Measurements from ENCODE around the gene IQCN.

The IQCN gene

DNA sequence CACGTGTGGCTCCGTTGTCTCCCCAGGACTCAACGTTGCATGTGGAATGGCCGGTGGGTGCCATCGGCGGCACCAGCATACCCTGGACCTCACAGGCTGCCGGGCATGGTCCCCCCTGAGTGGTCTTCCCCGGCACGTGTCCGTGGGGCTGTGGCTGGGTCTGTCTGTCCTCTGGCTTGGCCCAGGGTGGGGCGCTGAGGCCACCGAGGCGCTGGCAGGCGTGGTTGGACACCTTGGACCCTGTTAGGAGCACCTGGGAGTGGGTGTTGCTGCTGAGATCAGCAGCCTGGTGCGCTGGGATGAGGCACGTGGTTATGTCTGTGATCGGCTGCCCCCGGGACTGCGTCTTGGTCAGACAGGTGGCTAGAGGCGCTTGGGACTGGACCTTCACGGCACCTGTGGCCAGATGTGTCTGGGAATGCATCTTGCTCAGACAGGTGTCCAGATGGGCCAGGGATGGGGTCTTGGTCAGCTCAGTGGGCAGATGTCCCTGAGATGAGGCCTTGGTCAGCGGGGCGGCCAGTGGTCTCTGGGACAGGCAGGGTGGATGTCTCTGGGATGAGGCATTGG, 9.2 kb downstream of the IQCN start:
- no peak overlapping the region for H3K27ac ChIP-seq
- TF ChIP-seq, protein P1, sequence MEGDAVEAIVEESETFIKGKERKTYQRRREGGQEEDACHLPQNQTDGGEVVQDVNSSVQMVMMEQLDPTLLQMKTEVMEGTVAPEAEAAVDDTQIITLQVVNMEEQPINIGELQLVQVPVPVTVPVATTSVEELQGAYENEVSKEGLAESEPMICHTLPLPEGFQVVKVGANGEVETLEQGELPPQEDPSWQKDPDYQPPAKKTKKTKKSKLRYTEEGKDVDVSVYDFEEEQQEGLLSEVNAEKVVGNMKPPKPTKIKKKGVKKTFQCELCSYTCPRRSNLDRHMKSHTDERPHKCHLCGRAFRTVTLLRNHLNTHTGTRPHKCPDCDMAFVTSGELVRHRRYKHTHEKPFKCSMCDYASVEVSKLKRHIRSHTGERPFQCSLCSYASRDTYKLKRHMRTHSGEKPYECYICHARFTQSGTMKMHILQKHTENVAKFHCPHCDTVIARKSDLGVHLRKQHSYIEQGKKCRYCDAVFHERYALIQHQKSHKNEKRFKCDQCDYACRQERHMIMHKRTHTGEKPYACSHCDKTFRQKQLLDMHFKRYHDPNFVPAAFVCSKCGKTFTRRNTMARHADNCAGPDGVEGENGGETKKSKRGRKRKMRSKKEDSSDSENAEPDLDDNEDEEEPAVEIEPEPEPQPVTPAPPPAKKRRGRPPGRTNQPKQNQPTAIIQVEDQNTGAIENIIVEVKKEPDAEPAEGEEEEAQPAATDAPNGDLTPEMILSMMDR (conservative IDR thresholded peaks at IDR 0.05), result no peak

DNA sequence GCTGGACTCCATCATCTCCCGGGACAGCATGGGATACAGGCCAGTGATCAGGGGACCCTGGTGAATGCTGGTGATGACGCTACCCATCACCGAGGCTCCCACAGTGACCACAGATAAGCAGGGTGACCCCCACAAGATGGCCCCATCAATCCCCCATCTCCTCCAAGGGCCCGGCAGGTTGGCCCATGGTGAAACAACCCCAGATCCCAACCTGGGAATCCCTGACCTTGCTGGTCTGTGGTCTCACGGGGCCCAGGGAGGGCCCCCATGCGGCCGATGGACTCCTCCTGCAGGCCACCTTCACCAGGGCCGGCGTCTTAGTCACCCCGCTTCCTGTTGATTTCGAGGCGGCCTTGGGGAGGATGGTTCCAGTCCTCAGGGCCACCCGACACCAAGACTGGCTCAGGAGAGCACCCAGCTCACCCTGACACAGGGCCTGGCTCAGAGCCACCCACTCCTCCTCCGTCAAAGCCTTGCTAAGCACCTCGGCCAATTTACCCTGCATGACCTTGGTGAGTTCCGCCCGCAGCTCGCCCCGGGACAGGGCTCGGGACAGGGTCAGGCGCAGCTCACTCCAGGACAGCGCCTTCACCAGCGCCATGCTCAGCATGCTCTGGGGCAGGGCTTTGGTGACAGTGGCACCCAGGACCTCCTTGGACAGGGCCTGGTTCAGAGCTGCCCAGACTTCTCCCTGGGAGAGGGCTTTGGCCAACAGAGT, 10.0 kb downstream of the IQCN start:
- TF ChIP-seq, protein P1 (conservative IDR thresholded peaks at IDR 0.05), result no peak
- no peak overlapping the region for H3K27ac ChIP-seq

DNA sequence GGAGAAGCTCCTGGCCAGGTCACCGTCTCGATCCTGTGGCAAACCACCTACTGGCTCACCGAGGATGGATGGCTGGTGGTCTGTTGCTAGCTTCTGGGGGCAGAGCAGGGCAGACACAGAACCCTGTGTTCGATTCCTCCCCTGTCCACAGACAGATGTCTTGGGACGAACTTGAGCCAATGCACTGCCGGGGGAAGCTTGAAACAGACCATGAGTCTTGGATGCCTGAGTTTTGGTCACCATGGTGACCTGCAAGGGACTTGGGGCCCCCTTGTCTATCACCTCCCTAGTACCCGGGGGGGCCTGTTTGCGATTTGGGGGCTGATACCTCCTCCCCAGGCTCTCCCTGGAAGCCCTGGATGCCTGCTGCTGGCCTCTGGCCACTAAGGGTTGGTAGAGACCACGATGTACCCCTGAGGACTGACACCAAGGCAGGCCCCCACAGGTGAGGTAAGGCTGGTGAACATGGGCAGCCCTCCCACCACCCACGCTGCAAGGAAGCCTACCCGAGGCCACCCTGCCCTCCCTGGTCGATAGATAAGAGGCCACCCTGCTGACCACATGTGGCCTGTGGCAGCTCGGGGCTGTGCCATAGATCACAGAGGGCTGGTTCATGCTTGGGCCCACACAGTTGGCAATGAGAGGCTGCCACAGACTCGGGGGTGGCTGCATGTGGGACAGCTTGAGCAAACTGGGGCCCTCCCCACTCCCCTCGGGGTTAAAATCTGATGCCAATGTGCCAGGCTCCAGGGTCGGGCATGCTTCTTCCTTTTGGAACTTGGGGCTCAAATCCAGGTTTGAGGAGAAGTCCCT, 10.7 kb downstream of the IQCN start:
- TF ChIP-seq, protein P1 (conservative IDR thresholded peaks at IDR 0.05), result no peak
- no peak overlapping the region for H3K27ac ChIP-seq

DNA sequence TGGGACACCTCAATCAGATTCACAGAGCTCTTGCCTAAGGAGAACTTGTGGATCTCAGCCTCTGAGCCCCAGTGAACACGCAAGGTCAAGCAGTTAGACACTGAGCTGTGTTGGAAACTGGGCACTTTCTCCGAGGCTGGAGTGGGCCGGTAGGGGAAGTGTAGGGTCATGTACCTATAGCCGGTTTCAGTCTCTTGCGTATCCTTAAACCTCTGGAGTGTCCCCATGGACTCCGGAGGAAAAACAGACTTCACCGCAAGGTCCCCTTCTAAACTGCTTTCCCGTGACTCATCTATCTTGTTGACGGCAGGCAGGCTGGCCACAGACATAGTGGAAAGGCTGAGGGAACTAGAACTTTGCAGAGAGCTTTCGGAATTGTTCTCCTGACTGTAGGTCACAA, 11.3 kb downstream of the IQCN start:
- no peak overlapping the region for H3K27ac ChIP-seq
- TF ChIP-seq, protein P1 (conservative IDR thresholded peaks at IDR 0.05), result no peak

GRCh38 chr19:18262144-18262543, 12.1 kb downstream of the IQCN start:
- TF ChIP-seq, protein P1 (conservative IDR thresholded peaks at IDR 0.05), result no peak
- no peak overlapping the region for H3K27ac ChIP-seq

GRCh38 chr19:18261474-18261873, 12.8 kb downstream of the IQCN start:
- TF ChIP-seq, protein P1 (conservative IDR thresholded peaks at IDR 0.05), result no peak
- H3K27ac ChIP-seq, result no peak overlapping the region

DNA sequence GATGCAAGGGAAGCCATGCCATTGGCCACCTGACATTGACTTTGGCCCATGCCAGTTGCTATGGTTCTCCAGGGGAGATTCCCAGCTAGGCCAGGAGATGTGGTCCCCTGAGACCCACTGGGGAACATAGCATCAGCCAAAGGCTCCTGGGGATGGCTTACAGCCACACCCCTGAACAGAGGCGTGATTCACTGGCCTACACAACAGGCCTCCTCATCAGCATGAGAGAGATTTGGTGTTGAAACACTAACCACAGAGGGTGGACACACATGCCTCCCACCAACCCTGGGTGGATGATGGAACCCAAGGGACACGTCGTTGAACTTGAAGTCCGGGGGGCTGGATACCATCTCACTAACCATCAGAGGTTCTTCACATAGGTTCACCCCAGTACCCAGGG, 14.4 kb downstream of the IQCN start:
- H3K27ac ChIP-seq, result no peak overlapping the region
- TF ChIP-seq, protein P1 (conservative IDR thresholded peaks at IDR 0.05), result no peak

Measured in VCaP (cell line).